IMR-90 (cell line): ENCODE measurements around the gene TYR. TPM values are rescaled to one million over a fixed set of nuclear protein-coding genes. Genes with fewer than 3 reads are reported as not detected.

Experiments used
- ATAC-seq: fragments of 200-7000 bp; cut with Tn5 transposase; 2 replicates; pipeline ENCODE4 v1.9.1; 2020; ENCODE audit warnings: low read depth, mild to moderate bottlenecking, moderate library complexity
- BruUV-seq: library from RNA; stranded (reverse); fragments of 400-500 nt; replicated peaks from 2 replicates; lab custom pipeline; 2021; lab: Mats Ljungman, UMichigan
- CTCF ChIA-PET: fragments of 300-600 bp; formaldehyde crosslinking; extraction: SDS; loops from one replicate; lab custom pipeline; 2021; ENCODE audit warnings: antibody characterized with exemption; lab: Yijun Ruan, JAX
- POLR2A ChIA-PET: fragments of 300-600 bp; sonication (Branson Sonifier 250); formaldehyde crosslinking; loops from one replicate; lab custom pipeline; 2022; ENCODE audit warnings: antibody characterized with exemption; ENCODE audit not compliant: unreplicated experiment; lab: Charles Lee
- DNase-seq: peaks from one replicate; pipeline ENCODE4 v3.0.0; 2013
- H2AFZ ChIP-seq: replicated peaks from 2 replicates; pipeline ENCODE3; 2013; ENCODE audit warnings: low read length, mild to moderate bottlenecking; ENCODE audit not compliant: poor library complexity
- H2AK5ac ChIP-seq: 2 replicates; pipeline ENCODE4 v1.6.1; 2013; ENCODE audit warnings: low read depth, low read length, inconsistent platforms
- H2AK9ac ChIP-seq: replicated peaks from 2 replicates; pipeline ENCODE3; 2013; ENCODE audit warnings: mild to moderate bottlenecking, low read depth, low read length, moderate library complexity; ENCODE audit not compliant: poor library complexity
- H2BK120ac ChIP-seq: 2 replicates; pipeline ENCODE4 v1.6.1; 2013; ENCODE audit warnings: low read depth, low read length, inconsistent platforms
- H2BK15ac ChIP-seq: 3 replicates; pipeline ENCODE4 v1.6.1; 2013; ENCODE audit warnings: low read depth, low read length, inconsistent platforms
- H2BK20ac ChIP-seq: 2 replicates; pipeline ENCODE4 v1.6.1; 2013; ENCODE audit warnings: low read depth, mild to moderate bottlenecking, inconsistent platforms, low read length, moderate library complexity
- H2BK5ac ChIP-seq: 2 replicates; pipeline ENCODE4 v1.6.1; 2013; ENCODE audit warnings: mild to moderate bottlenecking, low read depth, low read length, inconsistent platforms; ENCODE audit not compliant: poor library complexity, severe bottlenecking
- H3K14ac ChIP-seq: replicated peaks from 2 replicates; pipeline ENCODE4 v1.6.1; 2013; ENCODE audit warnings: low read depth, low read length, inconsistent platforms
- H3K18ac ChIP-seq: 2 replicates; pipeline ENCODE4 v1.6.1; 2013; ENCODE audit warnings: low read depth, low read length, control low read depth
- H3K23ac ChIP-seq: 2 replicates; pipeline ENCODE4 v1.6.1; 2013; ENCODE audit warnings: low read depth, low read length, inconsistent platforms
- H3K27ac ChIP-seq: 2 replicates; pipeline ENCODE4 v1.5.1; 2013; ENCODE audit warnings: mild to moderate bottlenecking, control low read depth, low read length; ENCODE audit not compliant: insufficient read depth
- H3K27me3 ChIP-seq: 2 replicates; pipeline ENCODE4 v1.6.1; 2013; ENCODE audit warnings: low read length; ENCODE audit not compliant: control insufficient read depth, insufficient read depth
- H3K36me3 ChIP-seq: 2 replicates; pipeline ENCODE4 v1.6.1; 2013; ENCODE audit warnings: low read length, mixed read lengths; ENCODE audit not compliant: control insufficient read depth, insufficient read depth
- H3K4ac ChIP-seq: 2 replicates; pipeline ENCODE4 v1.6.1; 2013; ENCODE audit warnings: low read depth, low read length, inconsistent platforms
- H3K4me1 ChIP-seq: 2 replicates; pipeline ENCODE4 v1.6.1; 2013; ENCODE audit warnings: low read length, mixed read lengths; ENCODE audit not compliant: control insufficient read depth, insufficient read depth
- H3K4me2 ChIP-seq: 2 replicates; pipeline ENCODE4 v1.6.1; 2013; ENCODE audit warnings: low read depth, mild to moderate bottlenecking, control low read depth, low read length, moderate library complexity
- H3K4me3 ChIP-seq: 2 replicates; pipeline ENCODE4 v1.5.1; 2013; ENCODE audit warnings: low read depth, mild to moderate bottlenecking, control low read depth, low read length, moderate library complexity; ENCODE audit not compliant: insufficient read depth
- H3K56ac ChIP-seq: 2 replicates; pipeline ENCODE4 v1.6.1; 2013; ENCODE audit warnings: low read length, inconsistent platforms; ENCODE audit not compliant: insufficient read depth; ENCODE audit errors: extremely low read depth
- H3K79me1 ChIP-seq, 2 experiments: 2 replicates each; pipeline ENCODE4 v1.6.1; 2013; ENCODE audit warnings: low read length in 2 of 2, inconsistent platforms in 1 of 2, low read depth in 1 of 2
- H3K9ac ChIP-seq: 2 replicates; pipeline ENCODE4 v1.6.1; 2013; ENCODE audit warnings: low read depth, low read length, control low read depth
- H3K9me1 ChIP-seq: 2 replicates; pipeline ENCODE4 v1.6.1; 2013; ENCODE audit warnings: low read length, inconsistent platforms; ENCODE audit not compliant: insufficient read depth
- H3K9me3 ChIP-seq: 2 replicates; pipeline ENCODE4 v1.6.1; 2013; ENCODE audit warnings: low read length; ENCODE audit not compliant: control insufficient read depth, insufficient read depth
- H4K20me1 ChIP-seq: 2 replicates; pipeline ENCODE4 v1.6.1; 2013; ENCODE audit warnings: low read length, inconsistent platforms; ENCODE audit not compliant: insufficient read depth
- H4K5ac ChIP-seq: 2 replicates; pipeline ENCODE4 v1.6.1; 2013; ENCODE audit warnings: mild to moderate bottlenecking, low read depth, low read length, control low read depth
- H4K8ac ChIP-seq, 2 experiments: 2 replicates each; pipeline ENCODE4 v1.6.1; 2013; ENCODE audit warnings: low read depth in 2 of 2, low read length in 2 of 2, control low read depth in 1 of 2, inconsistent platforms in 1 of 2
- H4K91ac ChIP-seq: 2 replicates; pipeline ENCODE4 v1.6.1; 2013; ENCODE audit warnings: low read depth, low read length, inconsistent platforms; ENCODE audit not compliant: insufficient read depth
- BHLHE40 ChIP-seq: fragments of 150-350 bp; IDR thresholded peaks from 2 replicates; pipeline ENCODE4 v1.6.1; 2016; ENCODE audit warnings: mild to moderate bottlenecking, low read depth, low read length
- CEBPB ChIP-seq: IDR thresholded peaks from 2 replicates; pipeline ENCODE4 v1.6.1; 2012; ENCODE audit warnings: low read depth, low read length, improper control_type of control experiment
- CHD1 ChIP-seq: IDR thresholded peaks from 2 replicates; pipeline ENCODE4 v1.6.1; 2012; ENCODE audit warnings: low read depth, low read length, improper control_type of control experiment
- CTCF ChIP-seq: conservative IDR thresholded peaks from 2 replicates; pipeline ENCODE4 v1.5.1; 2012; ENCODE audit warnings: mild to moderate bottlenecking, low read depth, low read length, improper control_type of control experiment
- FOS ChIP-seq: fragments of 150-350 bp; IDR thresholded peaks from 2 replicates; pipeline ENCODE4 v1.6.1; 2016; ENCODE audit warnings: low read depth, low read length
- MAFK ChIP-seq: IDR thresholded peaks from 2 replicates; pipeline ENCODE4 v1.6.1; 2012; ENCODE audit warnings: low read depth, low read length, improper control_type of control experiment
- MAZ ChIP-seq: IDR thresholded peaks from 2 replicates; pipeline ENCODE4 v1.6.1; 2012; ENCODE audit warnings: low read depth, mild to moderate bottlenecking, low read length, improper control_type of control experiment, moderate library complexity, borderline replicate concordance
- NFE2L2 ChIP-seq: fragments of 150-350 bp; IDR thresholded peaks from 2 replicates; pipeline ENCODE4 v1.6.1; 2016; ENCODE audit warnings: low read depth, mild to moderate bottlenecking, low read length
- POLR2A ChIP-seq: IDR thresholded peaks from 2 replicates; pipeline ENCODE4 v1.6.1; 2012; ENCODE audit warnings: mild to moderate bottlenecking, low read depth, low read length
- RAD21 ChIP-seq: IDR thresholded peaks from 2 replicates; pipeline ENCODE4 v1.6.1; 2012; ENCODE audit warnings: low read length, improper control_type of control experiment
- RCOR1 ChIP-seq: IDR thresholded peaks from 2 replicates; pipeline ENCODE4 v1.6.1; 2012; ENCODE audit warnings: mild to moderate bottlenecking, low read length, improper control_type of control experiment; ENCODE audit not compliant: insufficient replicate concordance
- RFX5 ChIP-seq: IDR thresholded peaks from 2 replicates; pipeline ENCODE4 v1.8.0; 2012; ENCODE audit warnings: low read depth, mild to moderate bottlenecking, low read length, moderate library complexity
- SMC3 ChIP-seq: fragments of 150-350 bp; IDR thresholded peaks from 2 replicates; pipeline ENCODE4 v1.6.1; 2016; ENCODE audit warnings: low read depth, mild to moderate bottlenecking, antibody characterized with exemption, low read length, moderate library complexity
- USF2 ChIP-seq: fragments of 150-350 bp; IDR thresholded peaks from 2 replicates; pipeline ENCODE4 v1.6.1; 2017; ENCODE audit warnings: mild to moderate bottlenecking, antibody characterized with exemption, low read length, low read depth
- WGBS, 2 experiments: methylation state at CpG; one replicate each; pipeline versions ENCODE4 v1.1.5 to v1.1.7; 2013; ENCODE audit warnings: missing lambda C conversion rate in 2 of 2; ENCODE audit not compliant: insufficient read length in 1 of 2; ENCODE audit errors: extremely low coverage in 2 of 2; 5-methylcytosine and 5-hydroxymethylcytosine counted together
- dilution Hi-C: fragments of 300-500 bp; cut with HindIII; formaldehyde crosslinking; loops from one replicate; pipeline ENCODE4 v1.14.3; 2018; ENCODE audit warnings: low sequenced_read_pairs; ENCODE audit not compliant: unreplicated experiment
- in situ Hi-C: fragments of 300-500 bp; cut with MboI; formaldehyde crosslinking; loops from 3 replicates; pipeline ENCODE4 v1.14.3; 2019; ENCODE audit warnings: low sequenced_read_pairs, inconsistent platforms, mixed read lengths
- intact Hi-C: fragments of 100-400 bp; cut with micrococcal nuclease; formaldehyde crosslinking; loops from 2 replicates; pipeline ENCODE4 v1.10.0; 2022
- polyA plus RNA-seq, 3 experiments: library from polyadenylated mRNA; depleted of rRNA; stranded (reverse); fragments of >200 nt; gene quantifications; 2 replicates each; pipeline ENCODE4 v1.2.3, GENCODE V29; 2012; ENCODE audit warnings: low replicate concordance in 1 of 3
- total RNA-seq: library from RNA; depleted of rRNA; stranded (reverse); fragments of >200 nt; gene quantifications from 2 replicates; pipeline ENCODE4 v1.2.3, GENCODE V29; 2012

TYR gene
- total and polyA plus RNA-seq, 2 of the 4 experiments (the other 2 are of a cell fraction) = not detected

DNA sequence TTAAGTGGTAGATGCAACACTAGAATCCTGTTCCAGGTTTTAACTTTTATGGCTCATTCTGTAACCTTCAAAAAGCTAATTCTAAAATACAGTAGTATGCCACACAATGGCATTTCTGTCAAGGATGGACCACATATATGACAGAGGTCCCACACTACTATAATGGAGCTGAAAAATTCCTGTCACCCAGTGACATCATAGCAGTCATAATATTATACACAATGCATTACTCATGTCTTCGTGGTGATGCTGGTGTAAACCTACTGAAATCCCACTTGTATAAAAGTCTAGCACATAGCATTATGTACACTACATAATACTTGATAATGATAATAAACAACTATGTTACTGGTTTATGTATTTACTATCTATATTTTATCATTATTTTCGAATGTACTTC lies 12.1 kb downstream of the TYR start:
- TF ChIP-seq RFX5 (no peak), MAFK (no peak), FOS (no peak), CTCF (no peak), CHD1 (no peak), BHLHE40 (no peak), NFE2L2 (no peak), USF2 (no peak), MAZ (no peak), SMC3 (no peak), POLR2A (no peak), RAD21 (no peak), CEBPB (no peak), RCOR1 (no peak)
- Histone ChIP-seq H2BK5ac (no peak overlapping the region), H3K56ac (no peak overlapping the region), H2BK120ac (no peak overlapping the region), H2AK9ac (no peak overlapping the region), H4K5ac (no peak overlapping the region), H3K18ac (no peak overlapping the region), H2AK5ac (no peak overlapping the region), H2BK20ac (no peak overlapping the region), H3K9me3 (no peaks in the 10 kb centered on the region), H4K20me1 (no peaks in the 10 kb centered on the region), H3K9ac (no peak overlapping the region), H4K8ac (no peak overlapping the region), H3K9me1 (no peaks in the 10 kb centered on the region), H4K91ac (no peak overlapping the region), H3K14ac (no peak overlapping the region), H3K4me3 (no peak overlapping the region), H3K27me3 (no peaks in the 10 kb centered on the region), H3K4me2 (no peak overlapping the region), H3K36me3 (no peaks in the 10 kb centered on the region), H3K27ac (no peak overlapping the region), H2BK15ac (no peak overlapping the region), H3K23ac (no peak overlapping the region), H3K4me1 (no peaks in the 10 kb centered on the region), H2AFZ (no peak overlapping the region), H3K4ac (no peak overlapping the region), H3K79me1 (no peaks in the 10 kb centered on the region)
- BruUV-seq = no TSS peak
- ChIA-PET CTCF (no interaction called here), POLR2A (no interaction called here)
- DNase-seq (no peak), ATAC-seq (no peak)
- dilution Hi-C loops (no loop called here), in situ Hi-C loops (no loop called here), intact Hi-C loops (no loop called here)
- WGBS, 2 experiments = no CpG with 5 or more reads among the region's 2 CpGs
